DMS 273 (cell line): Measurements from ENCODE around the gene SLC2A13.

Experiments used
- DNase-seq: peaks from one replicate; lab custom pipeline; 2025; ENCODE audit not compliant: unreplicated experiment; lab: John Stamatoyannopoulos, UW

SLC2A13 gene

GRCh38 chr12:40105515-40106201 lies at the start of gene SLC2A13:
Gene SLC2A13 (minus strand): TSS chr12:40106081. CDS start chr12:40105808, 273 bp downstream.
- DNase-seq = peak; percentile 86

- DNase-seq = no peak
These were observed 48.5 kb upstream of the SLC2A13 start for GRCh38 chr12:40154381-40154780.

GRCh38 chr12:40153432-40153831 lies 47.6 kb upstream of the SLC2A13 start:
- no peak for DNase-seq

- DNase-seq = peak; percentile 67
These were observed 47.0 kb upstream of the SLC2A13 start for GRCh38 chr12:40152783-40153383.

GRCh38 chr12:40149673-40150260 lies 43.9 kb upstream of the SLC2A13 start:
- no peak for DNase-seq

GRCh38 chr12:40146800-40147797 lies 41.2 kb upstream of the SLC2A13 start:
- peak; percentile 2 for DNase-seq

- DNase-seq = peak; percentile 2
These were observed 40.0 kb upstream of the SLC2A13 start for GRCh38 chr12:40145896-40146295.

GRCh38 chr12:40144023-40144422 lies 38.1 kb upstream of the SLC2A13 start:
- DNase-seq = peak; percentile 18

GRCh38 chr12:40142001-40142744 lies 36.3 kb upstream of the SLC2A13 start:
- no peak for DNase-seq

- no peak for DNase-seq
These were observed 32.6 kb upstream of the SLC2A13 start for GRCh38 chr12:40138526-40138925.

GRCh38 chr12:40137252-40137651 lies 31.4 kb upstream of the SLC2A13 start:
- no peak for DNase-seq

- DNase-seq = no peak
These were observed 21.5 kb upstream of the SLC2A13 start for GRCh38 chr12:40127408-40127807.

- no peak for DNase-seq
These were observed 17.6 kb upstream of the SLC2A13 start for GRCh38 chr12:40123496-40123895.

GRCh38 chr12:40122842-40123241 lies 17.0 kb upstream of the SLC2A13 start:
- no peak for DNase-seq

GRCh38 chr12:40117818-40118217 lies 11.9 kb upstream of the SLC2A13 start:
- no peak for DNase-seq

GRCh38 chr12:40110586-40110985 lies 4.7 kb upstream of the SLC2A13 start:
- DNase-seq = no peak

GRCh38 chr12:40107803-40108620 lies 2.1 kb upstream of the SLC2A13 start:
- DNase-seq = no peak

GRCh38 chr12:40107098-40107802 lies 1.4 kb upstream of the SLC2A13 start:
- peak; percentile 91 for DNase-seq

GRCh38 chr12:40106655-40107054 lies 774 bp upstream of the SLC2A13 start:
- peak; percentile 8 for DNase-seq
